Measurements from ENCODE around the gene COPB1. TPM values are rescaled to one million over a fixed set of nuclear protein-coding genes. Genes with fewer than 3 reads are reported as not detected.

Gene COPB1, protein sequence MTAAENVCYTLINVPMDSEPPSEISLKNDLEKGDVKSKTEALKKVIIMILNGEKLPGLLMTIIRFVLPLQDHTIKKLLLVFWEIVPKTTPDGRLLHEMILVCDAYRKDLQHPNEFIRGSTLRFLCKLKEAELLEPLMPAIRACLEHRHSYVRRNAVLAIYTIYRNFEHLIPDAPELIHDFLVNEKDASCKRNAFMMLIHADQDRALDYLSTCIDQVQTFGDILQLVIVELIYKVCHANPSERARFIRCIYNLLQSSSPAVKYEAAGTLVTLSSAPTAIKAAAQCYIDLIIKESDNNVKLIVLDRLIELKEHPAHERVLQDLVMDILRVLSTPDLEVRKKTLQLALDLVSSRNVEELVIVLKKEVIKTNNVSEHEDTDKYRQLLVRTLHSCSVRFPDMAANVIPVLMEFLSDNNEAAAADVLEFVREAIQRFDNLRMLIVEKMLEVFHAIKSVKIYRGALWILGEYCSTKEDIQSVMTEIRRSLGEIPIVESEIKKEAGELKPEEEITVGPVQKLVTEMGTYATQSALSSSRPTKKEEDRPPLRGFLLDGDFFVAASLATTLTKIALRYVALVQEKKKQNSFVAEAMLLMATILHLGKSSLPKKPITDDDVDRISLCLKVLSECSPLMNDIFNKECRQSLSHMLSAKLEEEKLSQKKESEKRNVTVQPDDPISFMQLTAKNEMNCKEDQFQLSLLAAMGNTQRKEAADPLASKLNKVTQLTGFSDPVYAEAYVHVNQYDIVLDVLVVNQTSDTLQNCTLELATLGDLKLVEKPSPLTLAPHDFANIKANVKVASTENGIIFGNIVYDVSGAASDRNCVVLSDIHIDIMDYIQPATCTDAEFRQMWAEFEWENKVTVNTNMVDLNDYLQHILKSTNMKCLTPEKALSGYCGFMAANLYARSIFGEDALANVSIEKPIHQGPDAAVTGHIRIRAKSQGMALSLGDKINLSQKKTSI
- 189 and 226 TPM in 2 replicates for total RNA-seq

DNA sequence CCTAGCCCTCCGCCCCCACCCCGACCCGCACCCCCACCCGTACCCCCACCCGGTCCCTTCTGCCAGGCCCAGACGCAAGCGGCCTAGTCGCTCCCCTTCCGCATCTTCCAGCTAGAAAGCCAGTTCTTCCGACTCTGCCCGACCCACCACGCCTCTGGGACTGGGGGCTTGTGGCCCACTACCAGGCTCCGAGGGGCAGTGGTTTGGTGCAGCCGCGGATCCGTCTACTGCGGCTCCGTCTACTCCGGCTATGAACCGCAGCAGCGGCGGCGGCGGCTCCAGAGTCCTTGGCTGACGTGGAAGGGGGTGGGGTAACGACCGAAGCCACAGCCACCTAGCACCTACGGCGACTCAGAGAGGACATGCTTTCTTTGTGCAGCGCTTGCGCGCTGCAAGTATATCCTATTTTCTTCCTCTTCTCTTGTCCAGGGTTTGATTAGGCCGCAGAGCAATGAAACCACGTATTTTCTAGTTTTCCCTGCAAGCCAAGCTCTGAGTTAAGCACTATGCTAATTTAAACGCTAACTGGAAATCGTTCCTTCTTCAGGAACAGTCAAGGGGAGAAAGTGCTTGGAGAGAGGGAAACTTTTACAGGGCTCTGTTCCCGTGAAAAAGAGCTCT is at the start of gene COPB1:
COPB1 (minus strand) TSS at position 252 of the 621 bp plus-strand sequence. CDS start 883 bp downstream, outside the sequence.

DNA sequence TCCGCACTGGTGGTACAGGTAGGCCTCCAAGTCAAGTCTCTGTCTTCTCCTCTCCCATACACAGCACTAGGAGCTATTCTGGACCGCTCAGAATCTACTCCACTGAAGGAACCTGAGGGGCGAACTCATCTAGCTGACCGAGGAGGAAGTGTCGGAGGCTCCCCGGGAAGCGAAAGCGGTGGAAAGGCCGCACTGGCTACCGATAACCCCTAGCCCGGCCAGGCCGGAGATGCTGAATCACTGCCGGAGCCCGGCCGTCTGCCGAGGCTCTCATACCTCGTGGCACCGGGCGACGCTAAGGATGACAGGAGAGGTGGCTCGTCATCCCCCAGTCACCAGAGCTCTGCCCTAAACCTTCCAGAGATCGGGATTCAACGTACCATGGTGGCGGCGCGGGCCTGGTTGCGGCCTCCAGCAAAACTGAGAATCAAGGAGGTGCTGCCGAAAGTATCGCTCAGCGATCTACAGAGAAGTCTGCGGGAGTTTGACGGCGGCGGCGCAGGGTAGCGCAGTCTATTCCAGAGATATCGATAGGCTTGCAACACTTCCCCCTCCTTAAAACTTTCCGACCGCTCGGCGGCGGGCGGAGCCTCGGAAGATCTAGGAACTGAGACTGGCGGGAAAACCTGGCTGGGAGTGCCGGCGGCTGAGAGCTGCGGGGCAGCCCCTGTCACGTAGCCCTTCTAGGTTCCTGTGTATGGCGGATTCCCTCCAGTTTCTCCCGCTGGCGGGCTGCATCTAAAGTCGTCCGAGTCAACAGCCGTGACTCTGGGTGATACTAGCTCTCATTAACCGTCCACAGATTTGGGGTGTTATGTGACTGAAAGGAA is 20.5 kb upstream of the COPB1 start, which contains the start of gene PSMA1:
PSMA1 (minus strand) TSS at position 470 of the 830 bp plus-strand sequence; CDS start at position 383, 87 bp downstream.

Other genes with a start within 250 kb of the COPB1 start
- 110 and 140 TPM in 2 replicates for gene RRAS2, start 140.6 kb downstream of the COPB1 start, total RNA-seq
- 99.6 and 101 TPM in 2 replicates for gene PSMA1, start 20.6 kb upstream of the COPB1 start, total RNA-seq
- 0.36 and 2.3 TPM in 2 replicates for gene PDE3B, start 144.0 kb upstream of the COPB1 start, total RNA-seq

All from cardiac atrium fibroblast (primary cell).